ENCODE data around the gene ACHE. TPM values are rescaled to one million over a fixed set of nuclear protein-coding genes. Genes with fewer than 3 reads are reported as not detected.

Gene ACHE
- polyA plus RNA-seq, 4 donors: 3.5 to 11.2 (median 7.7) TPM

DNA sequence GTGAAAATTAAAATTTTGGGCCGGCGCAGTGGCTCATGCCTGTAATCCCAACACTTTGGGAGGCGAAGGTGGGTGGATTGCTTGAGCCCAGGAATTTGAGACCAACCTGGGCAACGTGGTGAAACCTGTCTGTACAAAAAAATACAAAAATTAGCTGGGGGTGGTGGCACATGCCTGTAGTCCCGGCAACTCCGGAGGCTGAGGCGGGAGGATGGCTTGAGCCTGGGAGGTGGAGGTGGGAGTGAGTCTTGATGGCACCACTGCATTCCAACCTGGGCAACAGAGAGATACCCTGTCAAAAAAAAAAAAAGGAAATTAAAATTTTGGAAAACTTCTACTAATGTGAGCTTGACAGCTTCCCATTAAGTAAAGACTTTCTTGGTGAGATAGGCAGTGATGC is 17.7 kb downstream of the ACHE start:
- Histone ChIP-seq H3K4me3 (ENCODE audit: low read depth in 1 of 3, low read length in 3 of 3) (no peak overlapping the region), H3K27me3 (ENCODE audit: control insufficient read depth in 3 of 3, insufficient read depth in 3 of 3, low read length in 3 of 3) (no peaks in the 10 kb centered on the region), H3K27ac (ENCODE audit: low read depth in 1 of 3, low read length in 2 of 3) (no peak overlapping the region), H3K4me1 (ENCODE audit: control insufficient read depth in 3 of 3, insufficient read depth in 2 of 3, low read depth in 1 of 3, low read length in 2 of 3) (peaks cover 3 to 16% (median 14%) of the 10 kb centered on the region in 3 donors), H3K9me3 (ENCODE audit: control insufficient read depth in 2 of 2, insufficient read depth in 1 of 2, low read depth in 1 of 2, low read length in 1 of 2) (no peaks in the 10 kb centered on the region), H3K36me3 (ENCODE audit: control insufficient read depth in 3 of 3, insufficient read depth in 2 of 3, low read depth in 1 of 3, low read length in 3 of 3) (peaks cover 15 to 78% (median 15%) of the 10 kb centered on the region in 3 donors)
- WGBS, 3 donors: 82 to 87% (median 82%) methylated on average over 7 of the region's 7 CpGs
- DNase-seq: no peak
- FAIRE-seq: no peak

DNA sequence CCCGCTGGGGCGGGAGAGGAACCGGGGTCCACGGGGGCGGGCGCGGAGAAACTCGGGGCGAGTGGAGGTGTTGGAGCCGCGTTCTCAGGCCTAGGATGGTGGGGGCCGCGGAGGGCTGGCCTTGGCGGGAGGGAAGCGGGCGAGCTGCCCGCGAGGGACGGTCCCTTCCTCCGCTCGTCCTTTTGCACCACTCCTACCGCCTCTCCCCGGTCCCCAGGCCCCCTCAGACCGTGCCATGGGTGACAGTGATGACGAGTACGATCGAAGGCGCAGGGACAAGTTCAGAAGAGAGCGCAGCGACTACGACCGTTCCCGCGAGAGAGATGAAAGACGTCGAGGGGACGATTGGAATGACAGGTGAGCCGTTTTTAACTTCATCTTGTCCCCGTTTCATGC is 20.3 kb downstream of the ACHE start:
- WGBS, 3 donors: 0 to 1% (median 0%) methylated on average over 32 to 39 of the region's 39 CpGs
- no peak for FAIRE-seq
- H3K4me3 ChIP-seq (ENCODE audit: low read depth in 1 of 3, low read length in 3 of 3): peak overlapping the region; percentile 86 to 98 (median 93)
- no peaks in the 10 kb centered on the region for H3K27me3 ChIP-seq (ENCODE audit: control insufficient read depth in 3 of 3, insufficient read depth in 3 of 3, low read length in 3 of 3)
- peaks cover 3 to 16% (median 14%) of the 10 kb centered on the region in 3 donors for H3K4me1 ChIP-seq (ENCODE audit: control insufficient read depth in 3 of 3, insufficient read depth in 2 of 3, low read depth in 1 of 3, low read length in 2 of 3)
- DNase-seq: peak; percentile 33 to 65
- no peaks in the 10 kb centered on the region for H3K9me3 ChIP-seq (ENCODE audit: control insufficient read depth in 2 of 2, insufficient read depth in 1 of 2, low read depth in 1 of 2, low read length in 1 of 2)
- peaks cover 0 to 78% (median 2%) of the 10 kb centered on the region in 3 donors for H3K36me3 ChIP-seq (ENCODE audit: control insufficient read depth in 3 of 3, insufficient read depth in 2 of 3, low read depth in 1 of 3, low read length in 3 of 3)
- H3K27ac ChIP-seq (ENCODE audit: low read depth in 1 of 3, low read length in 2 of 3): peak overlapping the region; percentile 58 to 93 (median 86)

DNA sequence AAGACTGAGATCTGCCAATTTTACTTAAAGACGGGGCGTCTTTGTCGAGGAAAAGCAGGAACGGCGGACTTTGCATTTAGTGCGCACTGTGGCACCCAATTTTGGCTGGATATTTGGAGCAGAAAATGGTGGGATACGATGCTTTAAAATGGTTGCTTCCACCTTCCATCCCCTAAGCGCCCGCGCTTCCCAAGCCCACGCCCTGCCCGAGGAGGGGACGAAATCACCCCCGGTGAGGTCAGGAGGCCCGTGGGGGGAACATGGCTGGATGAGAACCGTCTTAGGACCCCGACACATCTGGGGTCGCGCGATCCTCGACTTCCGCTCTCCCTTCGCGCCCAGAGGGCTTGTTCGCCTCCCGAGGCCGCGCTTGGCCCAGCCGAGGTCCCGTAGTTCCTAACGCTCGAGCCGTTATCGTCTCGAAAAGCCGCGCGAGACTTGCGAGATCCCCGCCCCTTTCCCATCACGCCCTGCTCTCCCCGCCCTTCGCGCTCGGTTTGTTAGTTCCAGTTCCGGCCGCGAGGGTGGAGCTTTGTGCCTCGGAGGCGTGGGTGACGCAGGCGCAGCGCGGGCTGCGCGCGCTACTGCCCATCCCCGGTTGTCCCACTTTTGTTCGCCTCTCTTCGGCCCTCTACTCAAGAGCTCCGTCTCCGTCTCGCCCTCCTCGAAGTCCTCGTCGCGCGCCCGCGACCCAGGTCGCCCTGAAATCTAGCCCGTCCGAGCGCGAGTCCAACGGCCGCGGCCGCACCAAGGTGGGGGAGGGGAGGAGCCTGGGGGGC is 20.9 kb downstream of the ACHE start, which contains the start of gene SRRT:
Gene SRRT (plus strand): TSS at position 527 of the 779 bp plus-strand sequence. CDS start 488 bp downstream, outside the sequence.
- H3K27ac ChIP-seq (ENCODE audit: low read depth in 1 of 3, low read length in 2 of 3): peak within 1 kb of the TSS; percentile 81 to 99 (median 86)
- H3K9me3 ChIP-seq (ENCODE audit: control insufficient read depth in 2 of 2, insufficient read depth in 1 of 2, low read depth in 1 of 2, low read length in 1 of 2): no peaks in the 10 kb centered on the region
- H3K4me1 ChIP-seq (ENCODE audit: control insufficient read depth in 3 of 3, insufficient read depth in 2 of 3, low read depth in 1 of 3, low read length in 2 of 3): peaks cover 3 to 16% (median 14%) of the 10 kb centered on the region in 3 donors
- no peaks in the 10 kb centered on the region for H3K27me3 ChIP-seq (ENCODE audit: control insufficient read depth in 3 of 3, insufficient read depth in 3 of 3, low read length in 3 of 3)
- H3K4me3 ChIP-seq (ENCODE audit: low read depth in 1 of 3, low read length in 3 of 3): peak within 1 kb of the TSS; percentile 86 to 98 (median 93)
- FAIRE-seq (no peak), DNase-seq (peak; percentile 98 to 99)
- WGBS, 3 donors: 2% methylated on average over 55 to 79 of the region's 79 CpGs
- H3K36me3 ChIP-seq (ENCODE audit: control insufficient read depth in 3 of 3, insufficient read depth in 2 of 3, low read depth in 1 of 3, low read length in 3 of 3): peaks cover 0 to 77% (median 2%) of the 10 kb centered on the region in 3 donors

DNA sequence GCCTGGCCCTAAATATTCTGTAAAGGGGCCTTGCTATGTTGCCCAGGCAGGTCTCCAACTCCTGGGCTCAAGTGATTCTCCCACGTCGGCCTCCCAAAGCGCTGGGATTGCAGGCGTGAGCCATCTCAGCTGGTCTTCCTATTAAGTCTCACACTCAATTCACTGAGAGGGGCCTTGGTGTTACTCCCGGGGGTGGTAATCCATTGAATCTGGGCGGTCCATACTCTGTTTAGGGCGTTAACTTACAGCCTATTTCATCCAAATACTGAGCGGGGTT is 21.4 kb downstream of the ACHE start:
- WGBS, 3 donors: 48 to 61% (median 60%) methylated on average over 8 of the region's 8 CpGs
- Histone ChIP-seq H3K27ac (ENCODE audit: low read depth in 1 of 3, low read length in 2 of 3) (peak overlapping the region; percentile 81 to 99 (median 86)), H3K9me3 (ENCODE audit: control insufficient read depth in 2 of 2, insufficient read depth in 1 of 2, low read depth in 1 of 2, low read length in 1 of 2) (no peaks in the 10 kb centered on the region), H3K4me1 (ENCODE audit: control insufficient read depth in 3 of 3, insufficient read depth in 2 of 3, low read depth in 1 of 3, low read length in 2 of 3) (peaks cover 3 to 16% (median 14%) of the 10 kb centered on the region in 3 donors), H3K36me3 (ENCODE audit: control insufficient read depth in 3 of 3, insufficient read depth in 2 of 3, low read depth in 1 of 3, low read length in 3 of 3) (peaks cover 0 to 74% (median 2%) of the 10 kb centered on the region in 3 donors), H3K27me3 (ENCODE audit: control insufficient read depth in 3 of 3, insufficient read depth in 3 of 3, low read length in 3 of 3) (no peaks in the 10 kb centered on the region), H3K4me3 (ENCODE audit: low read depth in 1 of 3, low read length in 3 of 3) (peak overlapping the region in 2 of 3 donors; percentile 86 to 98)
- DNase-seq: no peak
- FAIRE-seq: no peak

DNA sequence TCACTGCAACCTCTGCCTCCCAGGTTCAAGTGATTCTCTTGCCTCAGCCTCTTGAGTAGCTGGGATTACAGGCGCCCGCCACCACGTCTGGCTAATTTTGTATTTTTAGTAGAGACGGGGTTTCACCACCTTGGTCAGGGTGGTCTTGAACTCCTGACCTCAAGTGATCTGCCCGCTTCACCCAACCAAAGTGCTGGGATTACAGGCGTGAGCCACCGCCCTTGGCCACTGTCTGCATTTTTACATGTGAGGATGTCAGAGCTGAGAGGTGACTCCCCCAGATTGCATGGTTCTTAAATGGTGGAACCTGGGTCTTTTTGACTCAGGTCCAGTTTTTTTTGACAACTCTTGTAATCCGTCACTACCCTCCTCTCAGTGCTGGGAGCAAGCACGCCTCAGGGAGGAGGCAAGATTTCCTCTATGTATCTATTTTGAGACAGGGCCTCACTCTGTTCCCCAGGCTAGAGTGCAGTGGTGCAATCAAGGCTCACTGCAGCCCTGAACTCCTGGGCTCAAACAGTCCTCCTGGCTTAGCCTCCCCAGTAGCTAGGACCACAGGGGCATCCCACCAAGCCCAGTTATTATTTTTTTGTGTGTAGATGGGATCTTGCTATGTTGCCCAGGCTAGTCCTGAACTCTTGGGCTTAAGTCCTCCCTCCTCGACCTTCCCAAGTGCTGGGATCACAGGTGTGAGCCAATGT is 21.9 kb downstream of the ACHE start:
- peak overlapping the region in 1 of 3 donors; percentile 86 for H3K4me3 ChIP-seq (ENCODE audit: low read depth in 1 of 3, low read length in 3 of 3)
- DNase-seq (no peak), FAIRE-seq (no peak)
- H3K9me3 ChIP-seq (ENCODE audit: control insufficient read depth in 2 of 2, insufficient read depth in 1 of 2, low read depth in 1 of 2, low read length in 1 of 2): no peaks in the 10 kb centered on the region
- H3K27me3 ChIP-seq (ENCODE audit: control insufficient read depth in 3 of 3, insufficient read depth in 3 of 3, low read length in 3 of 3): no peaks in the 10 kb centered on the region
- peaks cover 0 to 74% (median 2%) of the 10 kb centered on the region in 3 donors for H3K36me3 ChIP-seq (ENCODE audit: control insufficient read depth in 3 of 3, insufficient read depth in 2 of 3, low read depth in 1 of 3, low read length in 3 of 3)
- H3K27ac ChIP-seq (ENCODE audit: low read depth in 1 of 3, low read length in 2 of 3): peak overlapping the region in 2 of 3 donors; percentile 86 to 99
- H3K4me1 ChIP-seq (ENCODE audit: control insufficient read depth in 3 of 3, insufficient read depth in 2 of 3, low read depth in 1 of 3, low read length in 2 of 3): peaks cover 3 to 20% (median 14%) of the 10 kb centered on the region in 3 donors
- WGBS, 3 donors: 95% methylated on average over 10 of the region's 10 CpGs

DNA sequence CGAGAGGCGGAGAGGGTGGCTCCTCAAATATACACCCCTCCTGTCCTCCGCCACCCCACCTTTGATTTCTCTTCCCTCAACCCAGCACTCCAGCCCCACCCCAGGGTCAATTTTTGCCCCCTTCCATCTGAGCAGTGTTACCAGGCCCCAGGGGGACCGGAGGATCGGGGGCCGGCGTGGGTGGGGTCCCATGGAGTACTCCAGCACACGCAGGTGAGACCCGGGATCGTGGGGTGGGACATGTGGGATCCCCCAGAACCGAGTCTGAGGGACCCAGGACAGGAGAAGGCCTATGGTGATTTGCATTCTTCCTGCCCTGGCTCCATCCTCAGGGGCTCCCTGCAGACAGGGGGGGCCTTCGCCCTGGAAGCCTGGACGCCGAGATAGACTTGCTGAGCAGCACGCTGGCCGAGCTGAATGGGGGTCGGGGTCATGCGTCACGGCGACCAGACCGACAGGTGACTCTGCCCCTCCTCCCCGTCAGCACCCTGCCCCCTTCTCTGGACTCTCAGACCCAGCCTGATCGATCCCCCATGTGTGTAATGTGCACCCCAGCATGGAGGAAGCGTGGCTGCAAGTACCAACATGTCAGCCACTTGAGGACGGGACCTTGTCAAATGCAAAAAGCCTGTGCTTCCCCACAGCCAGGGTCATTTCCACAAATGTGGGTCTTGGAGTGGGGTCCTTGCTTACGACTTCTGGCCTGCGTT is 27.8 kb downstream of the ACHE start:
- FAIRE-seq: no peak
- DNase-seq: peak in 1 of 2 donors; percentile 80
- H3K4me3 ChIP-seq (ENCODE audit: low read depth in 1 of 3, low read length in 3 of 3): peak overlapping the region; percentile 37 to 92 (median 79)
- H3K9me3 ChIP-seq (ENCODE audit: control insufficient read depth in 2 of 2, insufficient read depth in 1 of 2, low read depth in 1 of 2, low read length in 1 of 2): no peaks in the 10 kb centered on the region
- H3K27me3 ChIP-seq (ENCODE audit: control insufficient read depth in 3 of 3, insufficient read depth in 3 of 3, low read length in 3 of 3): no peaks in the 10 kb centered on the region
- 32 to 62% (median 56%) methylated on average over 27 of the region's 27 CpGs for WGBS, 3 donors
- peaks cover 4 to 17% (median 4%) of the 10 kb centered on the region in 3 donors for H3K4me1 ChIP-seq (ENCODE audit: control insufficient read depth in 3 of 3, insufficient read depth in 2 of 3, low read depth in 1 of 3, low read length in 2 of 3)
- H3K36me3 ChIP-seq (ENCODE audit: control insufficient read depth in 3 of 3, insufficient read depth in 2 of 3, low read depth in 1 of 3, low read length in 3 of 3): peaks cover 0 to 55% (median 0%) of the 10 kb centered on the region in 3 donors
- H3K27ac ChIP-seq (ENCODE audit: low read depth in 1 of 3, low read length in 2 of 3): peak overlapping the region in 2 of 3 donors; percentile 91 to 94

DNA sequence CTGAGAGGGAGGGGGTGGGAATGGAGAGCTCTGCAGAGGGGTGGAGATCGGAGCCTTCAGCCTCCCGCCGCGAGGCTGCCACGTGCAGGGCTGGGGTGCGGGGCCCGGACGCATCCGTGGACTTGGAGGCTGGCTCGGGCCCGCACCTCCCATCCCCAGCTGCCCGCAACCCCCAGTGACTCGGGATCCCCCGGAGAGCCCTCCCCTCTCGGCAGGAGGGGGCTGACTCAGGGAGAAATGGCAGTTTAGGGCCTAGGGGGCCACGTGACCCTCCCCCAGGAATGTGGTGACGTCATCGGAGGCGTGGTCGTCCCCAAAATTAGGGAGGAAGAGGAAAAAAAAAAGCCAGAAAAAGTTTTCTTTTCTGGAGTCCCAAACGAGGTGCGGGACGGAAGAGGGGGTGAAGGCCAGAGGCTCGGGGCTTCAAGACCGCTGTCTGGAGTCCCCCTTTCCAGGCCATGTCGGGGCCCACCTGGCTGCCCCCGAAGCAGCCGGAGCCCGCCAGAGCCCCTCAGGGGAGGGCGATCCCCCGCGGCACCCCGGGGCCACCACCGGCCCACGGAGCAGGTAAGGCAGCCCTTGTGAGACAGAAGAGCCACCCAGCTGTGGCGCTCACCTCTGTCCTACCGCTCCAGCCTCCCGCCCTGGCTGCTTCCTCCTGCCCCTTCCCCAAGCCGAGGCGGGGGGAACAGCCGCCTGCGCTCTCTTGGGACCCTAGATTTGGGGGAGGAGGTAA is 28.5 kb downstream of the ACHE start, which contains the start of gene TRIP6:
Gene TRIP6 (plus strand): TSS at position 348 of the 736 bp plus-strand sequence. CDS start 111 bp downstream, at position 459.
- Histone ChIP-seq H3K4me3 (ENCODE audit: low read depth in 1 of 3, low read length in 3 of 3) (peak within 1 kb of the TSS; percentile 47 to 92 (median 79)), H3K27me3 (ENCODE audit: control insufficient read depth in 3 of 3, insufficient read depth in 3 of 3, low read length in 3 of 3) (no peaks in the 10 kb centered on the region), H3K9me3 (ENCODE audit: control insufficient read depth in 2 of 2, insufficient read depth in 1 of 2, low read depth in 1 of 2, low read length in 1 of 2) (no peaks in the 10 kb centered on the region), H3K27ac (ENCODE audit: low read depth in 1 of 3, low read length in 2 of 3) (peak within 1 kb of the TSS; percentile 64 to 94 (median 91)), H3K36me3 (ENCODE audit: control insufficient read depth in 3 of 3, insufficient read depth in 2 of 3, low read depth in 1 of 3, low read length in 3 of 3) (peaks cover 0 to 55% (median 0%) of the 10 kb centered on the region in 3 donors), H3K4me1 (ENCODE audit: control insufficient read depth in 3 of 3, insufficient read depth in 2 of 3, low read depth in 1 of 3, low read length in 2 of 3) (peaks cover 4 to 17% (median 4%) of the 10 kb centered on the region in 3 donors)
- DNase-seq (peak; percentile 42 to 92), FAIRE-seq (no peak)
- WGBS, 3 donors: 3 to 7% (median 3%) methylated on average over 31 to 42 of the region's 42 CpGs

Data from small intestine (tissue), 7 donors.